ENCODE measurements around the gene CRIM1.

DNA sequence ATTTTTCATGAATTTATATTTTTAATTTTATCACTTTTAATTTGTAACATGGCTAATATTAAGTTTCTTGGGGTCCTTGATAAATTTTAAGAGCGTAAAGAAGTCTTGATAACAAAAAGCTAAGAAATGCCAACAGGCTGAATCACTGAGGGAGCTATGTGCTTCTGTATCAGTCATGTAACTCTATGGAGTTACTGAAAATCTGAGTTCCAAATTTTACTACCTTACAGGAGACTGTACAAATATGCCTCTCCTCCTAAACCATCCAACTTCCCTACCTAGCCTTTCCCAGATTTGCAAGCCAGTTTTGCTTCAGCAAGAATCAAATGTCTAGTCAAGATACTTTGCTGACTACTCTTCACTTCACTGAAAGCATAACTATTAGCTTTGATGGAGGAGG lies 206.7 kb downstream of the CRIM1 start:
- TF ChIP-seq, protein P1, sequence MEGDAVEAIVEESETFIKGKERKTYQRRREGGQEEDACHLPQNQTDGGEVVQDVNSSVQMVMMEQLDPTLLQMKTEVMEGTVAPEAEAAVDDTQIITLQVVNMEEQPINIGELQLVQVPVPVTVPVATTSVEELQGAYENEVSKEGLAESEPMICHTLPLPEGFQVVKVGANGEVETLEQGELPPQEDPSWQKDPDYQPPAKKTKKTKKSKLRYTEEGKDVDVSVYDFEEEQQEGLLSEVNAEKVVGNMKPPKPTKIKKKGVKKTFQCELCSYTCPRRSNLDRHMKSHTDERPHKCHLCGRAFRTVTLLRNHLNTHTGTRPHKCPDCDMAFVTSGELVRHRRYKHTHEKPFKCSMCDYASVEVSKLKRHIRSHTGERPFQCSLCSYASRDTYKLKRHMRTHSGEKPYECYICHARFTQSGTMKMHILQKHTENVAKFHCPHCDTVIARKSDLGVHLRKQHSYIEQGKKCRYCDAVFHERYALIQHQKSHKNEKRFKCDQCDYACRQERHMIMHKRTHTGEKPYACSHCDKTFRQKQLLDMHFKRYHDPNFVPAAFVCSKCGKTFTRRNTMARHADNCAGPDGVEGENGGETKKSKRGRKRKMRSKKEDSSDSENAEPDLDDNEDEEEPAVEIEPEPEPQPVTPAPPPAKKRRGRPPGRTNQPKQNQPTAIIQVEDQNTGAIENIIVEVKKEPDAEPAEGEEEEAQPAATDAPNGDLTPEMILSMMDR (conservative IDR thresholded peaks at IDR 0.05) = no peak
- TF ChIP-seq EZH2 (IDR thresholded peaks at IDR 0.05; ENCODE audit: low read depth) = no peak

All from PC-9 (cell line).